ENCODE measurements around the gene MYO19.
"Not testable (repeated sequence)": the region's sequence is repeated elsewhere in the genome, so short reads cannot be mapped to it uniquely, and the experiment has no call there.

Gene MYO19

DNA sequence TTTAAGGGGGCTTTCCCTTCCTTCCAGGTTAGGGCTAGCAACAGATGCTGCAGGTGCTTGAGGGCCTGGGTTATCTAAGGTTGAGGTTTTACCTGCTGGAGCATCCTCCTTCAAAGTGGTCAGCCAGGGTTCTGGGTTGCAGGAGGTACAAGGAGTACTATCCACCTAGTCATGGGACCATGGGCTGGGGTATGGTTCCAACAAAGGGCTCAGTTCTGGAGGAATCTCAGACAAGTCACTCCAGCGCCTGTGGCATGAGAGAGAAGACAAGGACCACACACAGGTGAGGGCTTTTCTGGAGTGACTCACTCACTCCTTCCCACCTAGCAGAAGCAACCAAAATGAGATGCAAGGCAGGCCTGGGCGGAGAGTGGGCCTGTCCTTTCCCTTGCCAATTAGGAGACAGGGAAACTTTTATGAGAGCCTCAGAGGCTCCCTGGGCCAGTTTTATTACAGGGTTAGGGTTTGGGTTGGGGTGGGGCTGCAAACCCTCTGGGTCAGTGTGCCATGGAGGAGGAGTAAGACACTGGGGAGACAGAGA lies 2.2 kb downstream of the MYO19 start:
- DNase-seq (ENCODE audit: insufficient read length, low spot score) (no peak), FAIRE-seq (no peak)

DNA sequence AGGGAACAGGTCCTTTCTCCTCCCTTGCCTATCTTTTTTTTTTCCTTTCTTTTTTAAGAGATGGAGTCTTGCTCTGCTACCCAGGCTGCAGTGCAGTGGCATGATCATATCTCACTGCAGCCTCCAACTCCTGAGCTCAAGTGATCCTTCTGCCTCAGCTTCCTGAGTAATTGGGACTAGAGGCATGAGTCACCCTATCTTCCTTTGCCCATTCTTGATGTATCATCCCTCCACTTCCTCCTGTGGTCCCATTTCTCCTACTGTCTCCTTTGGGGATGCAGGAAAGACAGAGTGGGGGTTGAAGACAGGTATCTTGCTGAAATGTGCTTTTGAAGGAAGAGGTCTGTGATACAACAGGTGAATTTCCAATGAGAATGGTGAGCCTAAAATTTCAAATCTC lies 5.5 kb downstream of the MYO19 start:
- DNase-seq (ENCODE audit: insufficient read length, low spot score) (no peak), FAIRE-seq (no peak)

DNA sequence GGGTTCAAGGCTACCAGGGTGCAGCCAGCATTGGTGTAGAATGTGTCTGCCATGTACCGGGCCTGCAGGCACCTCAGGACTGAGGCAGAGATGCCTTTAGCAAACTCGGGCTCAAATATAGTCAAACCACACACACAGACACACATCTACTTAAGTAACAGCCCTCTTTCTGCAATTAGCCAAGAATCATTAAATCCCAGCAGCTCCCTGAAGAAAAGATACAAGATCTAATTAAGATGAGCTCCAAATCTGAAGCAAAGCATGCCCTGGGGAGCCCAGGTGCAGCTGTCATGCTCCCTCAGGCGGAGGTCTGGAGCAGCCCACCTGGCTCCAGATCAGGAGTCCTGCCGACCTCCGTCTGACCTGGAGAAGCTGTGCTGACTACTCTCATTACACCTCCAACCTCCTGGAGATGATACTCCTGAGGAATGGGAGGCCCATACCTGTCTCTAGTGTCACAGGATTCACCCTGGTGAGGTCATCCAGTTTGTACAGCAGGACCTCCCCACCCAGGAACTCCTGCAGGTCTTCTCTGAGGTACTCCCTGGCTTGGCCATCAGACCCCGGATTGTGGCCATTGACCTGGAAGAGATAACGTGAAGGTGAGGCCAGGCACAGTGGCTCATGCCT lies 6.9 kb downstream of the MYO19 start:
- DNase-seq (ENCODE audit: insufficient read length, low spot score) (no peak), FAIRE-seq (no peak)

DNA sequence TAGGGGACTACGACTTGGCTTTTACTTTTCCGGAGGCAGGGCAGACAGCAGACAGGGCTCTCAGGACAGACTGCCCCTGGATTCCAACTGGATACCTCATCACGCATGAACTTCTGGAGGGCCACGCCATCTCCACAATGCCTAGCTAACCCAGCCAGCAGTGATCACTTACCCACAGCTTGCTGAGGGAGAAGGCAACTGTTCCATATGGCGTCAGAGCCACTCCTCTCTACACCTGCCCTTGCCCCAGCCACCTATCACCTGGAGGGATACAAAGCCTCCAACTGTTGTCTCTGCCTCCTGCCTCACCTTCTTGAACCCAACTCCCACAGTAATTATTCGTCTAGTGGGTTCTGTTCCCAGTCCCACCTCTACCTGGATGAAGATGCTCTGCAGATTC lies 8.8 kb downstream of the MYO19 start:
- FAIRE-seq (no peak), DNase-seq (ENCODE audit: insufficient read length, low spot score) (no peak)

DNA sequence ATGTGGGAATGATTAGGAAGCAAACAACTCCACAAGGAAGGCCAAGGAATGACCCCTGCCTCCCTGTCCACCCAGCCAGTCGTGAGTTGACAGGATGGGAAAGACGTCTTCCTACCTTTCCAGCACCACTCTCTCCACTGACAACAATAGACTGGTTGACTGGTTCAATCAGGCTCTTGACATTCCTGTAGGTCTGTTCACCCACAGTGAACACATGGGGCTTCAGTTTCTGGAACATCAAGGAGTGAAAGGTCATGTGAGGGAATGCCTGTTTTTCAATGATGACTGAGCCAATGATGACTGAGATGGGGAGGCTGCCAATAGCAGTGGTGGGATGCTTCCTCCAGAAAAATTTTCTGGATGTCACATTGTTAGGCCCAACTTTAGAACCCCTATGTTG lies 9.6 kb downstream of the MYO19 start:
- FAIRE-seq (no peak), DNase-seq (ENCODE audit: insufficient read length, low spot score) (no peak)

DNA sequence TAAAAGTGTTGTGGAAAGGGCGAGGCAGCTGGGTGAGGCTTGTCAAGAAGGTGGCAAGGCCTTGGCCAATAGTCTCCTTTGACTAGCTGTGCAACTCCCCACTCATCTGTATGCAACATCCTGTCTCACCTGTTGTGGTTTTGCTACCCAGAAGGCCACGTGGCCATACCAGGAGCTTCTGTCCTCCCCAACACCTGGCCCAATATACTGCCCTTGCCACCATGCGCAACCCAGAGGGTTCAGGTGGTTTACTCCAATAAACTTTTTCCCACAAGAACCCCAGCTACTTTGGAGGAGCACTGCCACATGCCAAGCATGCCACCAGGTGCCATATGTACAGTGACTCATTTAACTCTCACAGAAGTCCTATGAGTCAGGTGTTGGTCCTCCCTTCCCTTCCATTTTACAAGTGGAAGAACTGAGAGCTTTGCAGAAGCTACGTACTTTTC lies 10.2 kb downstream of the MYO19 start:
- FAIRE-seq (no peak), DNase-seq (ENCODE audit: insufficient read length, low spot score) (no peak)

DNA sequence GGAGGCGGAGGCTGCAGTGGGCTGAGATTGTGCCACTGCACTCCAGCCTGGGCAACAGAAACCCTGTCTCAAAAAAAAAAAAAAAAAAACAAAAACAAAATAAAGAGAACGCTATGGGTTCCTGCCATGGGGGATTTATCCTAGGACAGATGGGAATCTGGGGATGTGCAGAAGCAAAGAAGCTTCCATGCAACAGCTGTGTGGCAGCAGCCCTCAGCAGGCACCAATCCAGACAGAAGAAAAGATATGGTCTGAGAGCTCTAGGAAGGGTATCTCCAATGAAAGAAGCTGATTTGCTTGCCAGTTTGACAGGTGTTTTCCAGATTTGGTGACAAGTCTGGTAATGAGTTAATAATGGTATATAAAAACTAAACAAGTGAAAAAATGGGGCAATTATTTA lies 11.6 kb downstream of the MYO19 start:
- no peak for DNase-seq (ENCODE audit: insufficient read length, low spot score)
- no peak for FAIRE-seq

DNA sequence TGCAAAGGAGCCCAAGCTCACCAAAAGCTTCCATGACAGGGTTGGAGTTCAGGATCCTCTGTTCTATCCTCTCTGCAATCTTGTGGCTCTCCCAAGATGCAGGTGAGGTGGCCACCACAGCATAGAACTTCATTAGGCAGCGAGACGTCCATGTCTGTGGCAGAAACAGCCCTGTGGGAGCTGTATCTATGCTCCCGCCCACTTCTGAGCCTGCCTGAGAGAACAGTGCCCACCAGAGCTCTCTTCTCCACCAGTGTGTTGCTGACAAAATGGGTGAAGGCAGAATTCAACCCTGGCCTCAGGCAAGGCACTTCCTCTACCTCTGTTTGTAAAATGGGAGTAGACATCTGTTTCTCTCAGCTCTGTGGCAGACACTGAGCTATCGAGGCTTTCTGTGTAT lies 18.8 kb downstream of the MYO19 start:
- FAIRE-seq: no peak
- DNase-seq (ENCODE audit: insufficient read length, low spot score): no peak

DNA sequence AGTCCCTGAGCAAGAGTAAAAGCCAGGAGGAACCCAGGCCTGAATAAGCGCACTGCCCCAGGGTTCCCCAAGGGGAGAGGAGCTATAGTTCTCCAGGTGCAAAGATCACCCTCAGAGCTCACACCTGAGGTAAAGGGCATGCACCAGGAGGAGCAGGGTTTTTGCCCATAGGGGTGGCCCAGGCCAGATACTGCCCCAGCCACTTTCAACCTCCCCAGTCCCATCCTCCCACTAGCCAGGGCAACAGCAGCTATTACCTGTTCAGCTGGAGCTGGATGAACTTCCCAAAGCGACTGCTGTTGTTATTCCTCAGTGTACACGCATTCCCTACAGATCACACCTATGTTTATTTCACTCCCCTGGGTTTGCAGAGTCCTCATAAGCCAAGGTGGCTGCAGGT lies 19.8 kb downstream of the MYO19 start:
- no peak for DNase-seq (ENCODE audit: insufficient read length, low spot score)
- no peak for FAIRE-seq

DNA sequence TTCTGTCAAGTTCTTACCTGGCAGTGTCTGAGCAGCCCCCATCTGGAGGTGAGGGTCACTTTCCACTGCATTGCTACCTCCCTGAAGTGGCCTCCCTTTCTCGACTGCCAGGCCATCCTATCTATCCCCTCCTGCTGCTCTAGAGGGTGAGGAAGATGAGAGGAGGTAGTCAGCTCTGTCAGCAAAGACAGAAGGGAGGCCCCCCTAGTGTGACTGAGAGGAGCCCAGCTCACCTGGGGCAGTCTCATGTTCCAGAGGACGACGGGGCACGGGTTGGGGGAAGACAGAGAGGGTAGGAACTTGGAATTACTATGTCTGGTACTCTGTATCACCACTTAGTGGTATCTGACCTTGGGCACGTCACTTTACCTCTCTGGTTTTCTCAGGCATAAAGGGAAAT lies 22.0 kb downstream of the MYO19 start:
- DNase-seq (ENCODE audit: insufficient read length, low spot score) (no peak), FAIRE-seq (no peak)

DNA sequence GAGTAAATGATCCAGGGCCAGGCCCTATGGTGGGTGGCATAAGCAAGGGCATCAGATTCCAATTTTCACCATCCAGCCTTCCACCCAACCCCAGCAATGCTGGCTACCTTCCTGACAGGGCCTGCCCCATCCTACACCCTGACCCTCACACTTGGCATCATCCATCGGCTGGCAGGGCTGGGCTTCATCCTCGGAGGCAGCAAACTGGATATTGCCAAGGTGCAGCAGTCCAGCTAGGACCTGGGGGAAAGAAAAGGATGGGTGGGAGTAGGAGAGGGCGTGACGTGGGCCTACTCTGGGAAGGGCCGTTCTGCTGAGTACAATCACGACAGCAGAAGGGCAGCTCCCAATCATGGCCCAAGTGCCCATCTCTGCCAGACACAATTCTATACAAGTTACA lies 23.5 kb downstream of the MYO19 start:
- no peak for DNase-seq (ENCODE audit: insufficient read length, low spot score)
- no peak for FAIRE-seq

DNA sequence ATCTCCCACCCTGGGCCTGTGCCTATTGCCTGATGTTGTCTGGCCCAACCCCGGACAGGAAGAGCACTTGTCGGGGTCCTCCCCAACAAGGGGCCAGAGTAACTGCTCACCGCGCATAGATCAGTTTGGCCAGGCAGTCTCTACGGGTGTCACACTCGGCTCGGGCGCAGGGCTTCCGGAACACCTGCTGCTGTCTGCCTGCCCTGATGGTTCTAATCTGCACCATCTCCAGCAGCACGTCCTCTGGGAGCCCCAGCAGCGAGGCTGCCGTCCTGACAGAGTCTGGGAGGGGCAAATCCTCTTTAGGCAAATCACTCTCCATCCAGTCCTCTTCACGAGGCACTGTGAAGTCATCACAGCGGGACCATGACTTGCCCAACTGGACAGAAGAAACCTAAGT lies 24.0 kb downstream of the MYO19 start:
- no peak for FAIRE-seq

DNA sequence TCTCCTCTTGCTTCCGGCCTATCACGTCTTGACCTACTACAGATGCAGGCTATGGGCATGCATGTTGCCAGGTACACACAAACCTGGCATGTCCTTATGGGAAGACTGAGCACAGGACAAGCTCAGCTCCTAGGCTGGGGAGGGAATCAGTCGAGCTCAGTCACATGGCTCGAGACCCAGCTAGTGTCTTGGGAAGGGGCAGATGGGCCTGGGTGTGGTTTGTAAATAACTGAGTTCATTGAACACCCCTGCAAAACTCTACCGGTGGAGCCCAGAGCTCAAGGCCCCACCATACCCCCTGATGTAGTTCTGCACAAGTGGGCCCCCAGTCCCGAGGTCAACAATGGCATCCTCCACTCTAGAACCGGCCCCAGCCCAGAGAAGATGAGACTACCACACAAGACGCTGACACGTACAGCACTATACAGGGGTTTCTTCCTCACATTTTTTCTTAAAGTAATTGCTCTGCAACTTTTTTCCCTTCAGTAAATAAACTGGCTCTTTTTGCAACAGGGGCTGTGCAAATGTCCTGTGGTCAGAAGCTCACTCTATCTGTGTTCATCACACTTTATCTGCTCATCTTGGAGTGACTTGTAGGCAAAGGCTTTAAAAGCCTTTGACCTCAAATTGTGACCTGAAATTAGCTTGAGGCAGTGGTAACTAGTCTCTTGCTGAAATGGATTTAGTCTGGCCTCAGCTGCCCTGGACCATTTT lies 25.2 kb downstream of the MYO19 start:
- DNase-seq (ENCODE audit: insufficient read length, low spot score) (no peak), FAIRE-seq (no peak)

More for the DNA sequence above, 24.0 kb downstream of the MYO19 start:
- DNase-seq (ENCODE audit: insufficient read length, low spot score): no peak

DNA sequence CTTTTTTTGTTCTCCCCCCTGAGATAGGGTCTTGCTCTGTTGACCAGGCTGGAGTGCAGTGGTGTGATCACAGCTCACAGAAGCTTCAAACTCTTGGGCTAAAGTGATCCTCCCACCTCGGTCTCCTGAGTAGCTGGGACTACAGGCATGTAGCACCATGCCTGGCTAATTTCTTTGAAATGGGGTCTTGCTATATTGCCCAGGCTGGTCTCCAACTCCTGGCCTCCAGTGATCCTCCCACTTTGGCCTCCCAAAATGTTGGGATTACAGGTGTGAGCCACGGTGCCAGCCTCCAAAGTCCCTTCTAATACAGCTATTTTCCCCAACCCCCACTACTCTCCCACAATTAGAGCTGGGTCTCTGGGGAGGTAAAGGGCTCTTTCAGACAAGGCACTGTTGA lies 26.2 kb downstream of the MYO19 start:
- DNase-seq (ENCODE audit: insufficient read length, low spot score); FAIRE-seq: not testable (repeated sequence)

DNA sequence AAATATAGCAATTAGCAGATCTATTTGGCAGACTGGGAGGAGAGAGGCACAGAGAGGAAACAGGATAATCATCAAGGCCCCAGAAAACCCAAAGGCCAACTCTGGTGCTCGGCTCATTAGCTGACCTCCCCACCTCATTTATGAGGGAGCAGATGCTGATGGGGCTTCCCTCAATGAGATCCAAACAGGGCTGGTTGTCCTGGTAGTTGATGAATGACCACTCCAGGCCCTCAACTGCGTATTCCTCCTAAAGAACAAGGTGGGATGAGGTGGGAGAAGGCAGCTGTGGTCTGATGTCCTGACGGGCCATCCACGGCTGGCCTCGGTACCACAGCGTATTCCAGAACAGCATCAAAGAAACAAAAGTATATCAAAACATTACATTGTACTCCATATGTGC lies 27.4 kb downstream of the MYO19 start:
- DNase-seq (ENCODE audit: insufficient read length, low spot score): no peak
- FAIRE-seq: no peak

DNA sequence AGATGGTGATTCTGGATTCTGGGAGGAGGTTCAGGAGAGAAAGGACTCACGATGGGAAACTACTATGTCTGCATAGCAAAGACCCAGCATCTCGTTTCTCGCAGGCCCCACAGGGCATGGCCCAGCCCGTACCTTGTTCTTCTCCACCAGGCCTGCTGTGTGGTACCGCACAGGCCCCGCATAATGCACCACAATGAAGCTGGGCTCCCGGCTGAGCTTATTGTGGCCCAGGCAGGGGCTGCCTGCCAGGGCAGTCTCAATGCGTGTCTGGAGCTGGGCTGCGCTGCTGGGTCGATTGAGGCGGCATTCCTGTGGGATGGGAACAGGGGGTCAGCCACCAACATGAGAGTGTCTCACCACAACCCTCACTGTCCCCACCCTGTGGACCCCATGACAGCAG lies 27.8 kb downstream of the MYO19 start:
- DNase-seq (ENCODE audit: insufficient read length, low spot score) (no peak), FAIRE-seq (no peak)

DNA sequence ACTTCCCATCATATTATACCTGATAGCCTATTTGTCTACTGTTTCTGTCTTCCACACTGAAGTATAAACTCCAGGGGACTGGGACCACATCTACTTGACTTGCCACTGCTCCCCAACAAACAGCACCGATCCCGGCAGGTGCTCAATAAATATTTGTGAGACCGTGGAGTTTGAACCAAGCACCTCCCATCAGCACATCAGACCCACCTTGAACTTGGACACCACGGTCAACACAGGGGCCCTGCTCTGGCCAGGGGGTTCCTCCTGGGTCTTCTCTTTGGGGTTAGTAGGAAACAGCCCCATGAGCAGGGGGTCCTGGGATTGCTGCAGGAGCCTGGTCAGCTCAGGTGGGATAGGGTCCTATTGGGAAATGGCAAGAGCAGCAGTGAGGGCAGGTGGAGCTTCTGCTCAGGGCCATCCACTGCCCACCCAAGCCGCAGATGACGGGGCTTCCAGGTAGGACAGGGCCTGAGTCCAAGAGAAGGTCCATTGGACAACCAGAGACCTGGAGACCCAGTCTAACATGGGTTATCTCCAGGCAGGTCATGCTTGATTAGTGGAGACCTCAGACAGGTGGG lies 28.3 kb downstream of the MYO19 start:
- FAIRE-seq: no peak

DNA sequence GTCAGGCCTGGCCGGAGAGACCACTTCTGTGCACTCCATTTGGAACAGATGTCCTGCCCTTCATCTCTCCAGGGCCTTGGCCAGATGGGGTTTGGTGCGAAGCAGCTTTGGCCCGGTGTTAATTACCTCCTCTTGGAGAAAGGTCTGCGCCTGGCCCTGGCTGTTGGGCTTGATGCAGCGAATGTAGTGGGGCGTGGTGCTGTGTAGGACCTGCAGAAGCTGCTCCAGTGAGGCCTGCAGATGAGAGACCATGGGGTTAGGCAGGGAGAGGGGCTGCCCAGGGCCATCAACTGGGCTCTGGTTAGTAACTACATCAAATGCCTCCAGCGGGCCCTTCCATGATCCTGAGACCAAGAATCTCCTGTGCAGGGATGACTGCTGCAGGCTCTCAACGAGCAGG lies 29.5 kb downstream of the MYO19 start:
- FAIRE-seq: no peak

More for the DNA sequence above, 28.3 kb downstream of the MYO19 start:
- no peak for DNase-seq (ENCODE audit: insufficient read length, low spot score)

DNA sequence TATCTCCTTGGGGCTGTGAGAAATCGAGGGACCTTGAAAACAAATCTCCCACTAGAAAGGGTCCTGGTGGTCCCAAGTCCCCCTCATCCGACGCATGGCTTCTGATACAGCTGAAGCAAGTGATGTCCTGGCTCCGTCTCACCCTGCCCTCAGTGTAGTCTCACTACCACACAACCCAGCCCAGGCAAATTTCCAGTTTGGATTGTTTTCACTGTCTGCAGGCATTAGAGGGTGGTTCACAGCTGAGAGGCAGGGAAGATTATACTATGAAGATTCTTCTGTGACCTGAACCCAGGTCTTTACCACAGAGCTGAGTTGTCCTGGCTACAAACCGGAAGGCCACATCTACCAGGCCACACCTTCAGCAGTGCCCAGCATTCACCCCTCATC lies 30.5 kb downstream of the MYO19 start:
- FAIRE-seq (no peak), DNase-seq (ENCODE audit: insufficient read length, low spot score) (no peak)

More for the DNA sequence above, 29.5 kb downstream of the MYO19 start:
- no peak for DNase-seq (ENCODE audit: insufficient read length, low spot score)

DNA sequence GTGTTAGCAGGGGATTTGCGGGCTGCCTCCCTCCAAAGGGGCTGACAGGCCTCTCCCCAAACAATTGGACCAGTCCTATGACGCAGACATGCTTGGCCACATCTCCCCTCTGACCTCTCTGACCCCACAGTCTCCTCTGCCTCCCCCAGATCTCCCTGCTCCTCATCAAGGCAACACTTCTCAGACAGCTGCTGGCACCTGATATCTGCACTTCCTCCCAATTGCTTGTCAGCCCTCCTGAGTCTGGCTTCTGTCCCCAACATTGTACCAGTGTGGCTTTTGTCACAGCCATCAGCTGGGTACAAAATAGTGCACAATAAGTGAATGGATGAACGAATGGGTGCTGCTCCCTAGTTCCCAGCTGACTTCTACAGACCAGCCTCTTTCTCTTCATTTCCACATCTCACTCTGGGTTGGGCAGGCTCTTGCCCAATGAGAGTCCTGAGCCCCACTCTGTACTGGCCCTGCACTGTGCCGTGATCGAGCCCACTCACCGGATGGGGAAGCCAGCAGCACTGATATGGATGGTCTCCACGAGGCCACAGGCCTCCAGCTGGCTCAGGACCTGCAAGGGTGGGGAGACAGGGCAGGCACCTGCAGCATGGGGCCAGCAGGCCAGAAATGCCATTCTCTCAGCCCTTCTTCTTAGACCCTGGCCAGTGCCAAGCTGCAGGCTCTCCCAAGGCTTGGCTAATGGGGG lies 31.1 kb downstream of the MYO19 start:
- no peak for DNase-seq (ENCODE audit: insufficient read length, low spot score)
- no peak for FAIRE-seq

DNA sequence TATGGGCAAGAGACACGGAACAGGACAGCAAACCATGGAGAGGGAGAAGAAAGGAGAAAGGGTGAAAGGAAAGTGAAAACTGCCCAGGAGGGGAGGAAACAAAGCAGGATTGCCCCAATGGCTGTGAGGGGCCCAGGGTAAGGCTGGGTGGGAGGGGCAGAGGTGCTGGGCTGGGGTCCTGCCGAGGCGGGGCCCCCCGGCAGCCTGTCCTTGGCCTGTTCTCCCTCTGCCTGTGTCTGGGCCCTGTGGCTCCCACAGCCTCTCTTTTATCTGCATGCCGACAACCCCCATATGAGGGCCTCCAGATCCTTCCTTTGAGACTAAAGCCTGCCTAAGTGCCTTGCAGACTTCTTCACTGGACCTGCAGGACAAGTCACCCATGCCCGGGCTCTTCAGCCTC lies 32.7 kb downstream of the MYO19 start:
- FAIRE-seq (no peak), DNase-seq (ENCODE audit: insufficient read length, low spot score) (no peak)

Data from GM19239 (cell line).